ENCODE results near the gene TP53I11.

TP53I11 gene

DNA sequence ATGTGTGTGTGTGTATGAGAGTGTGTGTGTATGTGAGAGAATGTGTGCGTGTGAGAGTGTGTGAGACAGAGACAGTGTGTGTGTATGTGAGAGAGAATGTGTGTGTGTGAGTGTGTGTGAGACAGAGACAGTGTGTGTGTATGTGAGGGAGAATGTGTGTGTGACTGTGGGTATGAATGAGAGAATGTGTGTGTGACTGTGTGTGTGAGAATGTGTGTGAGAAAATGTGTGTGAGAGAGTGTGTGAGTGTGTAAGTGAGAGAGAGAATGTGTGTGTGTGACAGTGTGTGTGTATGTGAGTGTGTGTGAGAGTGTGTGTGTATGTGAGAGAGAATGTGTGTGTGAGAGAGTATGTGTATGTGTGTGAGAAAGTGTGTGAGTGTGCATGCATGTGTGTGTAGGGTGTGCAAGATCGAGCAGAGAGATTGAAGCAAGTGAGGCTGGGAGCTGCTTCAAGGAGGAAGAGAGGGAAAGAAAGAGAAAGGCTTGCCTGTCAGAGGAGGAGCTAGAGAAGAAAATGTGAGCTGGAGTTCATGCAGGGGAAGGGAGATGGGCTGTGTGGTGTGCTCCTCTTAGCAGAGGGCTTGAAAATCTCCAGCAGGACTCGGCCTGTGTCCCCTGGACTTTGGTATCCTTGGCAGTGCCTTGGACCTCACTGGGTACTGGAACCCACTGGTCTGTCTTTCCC lies 27.7 kb upstream of the TP53I11 start:
- no peak for DNase-seq

DNA sequence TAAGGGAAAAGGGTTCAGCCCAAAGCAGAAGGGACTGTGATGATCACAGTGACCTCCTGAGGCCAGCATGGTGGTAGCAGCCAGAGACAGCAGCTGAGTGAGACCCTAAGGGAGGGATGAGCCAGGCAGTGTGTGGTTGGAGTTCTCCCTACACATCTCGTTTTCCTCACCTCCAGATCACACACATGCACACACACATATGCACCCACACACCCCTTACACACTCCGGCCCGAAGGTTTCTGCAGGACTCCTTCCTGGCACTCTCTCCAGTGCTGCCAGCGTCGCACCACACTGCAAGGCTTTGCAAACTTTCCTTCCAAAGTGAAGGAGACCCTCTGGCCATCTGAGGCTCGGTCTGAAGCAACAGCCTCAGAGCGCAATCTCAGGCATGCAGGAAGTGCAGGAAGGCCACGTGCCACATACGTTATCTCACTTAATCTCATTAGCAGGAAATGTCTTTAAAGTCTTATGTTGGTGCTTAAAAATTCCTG lies 26.9 kb upstream of the TP53I11 start:
- DNase-seq, result peak; percentile 15

DNA sequence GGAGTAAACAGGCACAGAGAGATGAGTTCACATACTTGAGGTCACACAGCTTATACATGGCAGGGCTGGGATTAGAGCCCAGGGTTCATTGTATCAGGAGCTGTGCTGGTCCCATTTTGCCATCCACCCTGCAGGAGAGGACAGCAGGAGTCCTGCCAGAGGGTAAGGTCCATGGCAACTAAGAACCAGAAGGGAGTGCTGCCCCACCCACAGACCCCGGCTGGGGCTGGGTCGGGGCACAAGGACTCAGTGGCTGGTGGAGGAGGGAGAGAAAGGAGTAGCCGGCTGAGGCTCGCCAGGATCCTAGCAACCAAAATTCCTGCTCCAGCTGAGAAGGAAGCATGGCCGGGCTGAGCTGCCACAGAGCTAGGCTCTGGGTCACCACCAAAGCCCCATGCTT lies 25.9 kb upstream of the TP53I11 start:
- DNase-seq, result no peak

DNA sequence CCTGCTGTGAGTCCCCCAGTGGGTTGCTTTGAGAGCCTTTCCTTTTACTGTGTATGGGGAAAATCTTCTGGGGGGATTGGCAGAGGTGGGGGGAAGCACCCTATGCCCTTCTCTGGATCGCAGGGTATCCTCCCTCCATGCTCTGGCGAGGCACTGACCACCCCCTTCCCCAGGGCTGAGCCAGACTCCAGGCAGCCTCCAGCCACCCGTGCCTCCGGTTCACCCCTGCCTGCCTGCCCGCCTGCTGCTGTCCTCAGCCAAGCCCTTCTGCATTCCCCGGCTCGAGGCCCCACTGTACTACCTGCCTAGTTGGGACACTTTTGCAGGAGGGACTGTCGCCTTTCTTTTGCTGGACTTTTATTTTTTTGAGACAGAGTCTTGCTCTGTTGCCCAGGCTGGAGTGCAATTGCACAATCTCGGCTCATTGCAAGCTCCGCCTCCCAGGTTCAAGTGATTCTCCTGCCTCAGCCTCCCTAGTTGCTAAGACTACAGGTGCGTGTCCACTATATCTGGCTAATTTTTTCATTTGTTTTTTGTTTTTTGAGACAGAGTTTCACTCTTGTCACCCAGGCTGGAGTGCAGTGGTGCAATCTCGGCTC lies 23.8 kb upstream of the TP53I11 start:
- DNase-seq, result no peak

DNA sequence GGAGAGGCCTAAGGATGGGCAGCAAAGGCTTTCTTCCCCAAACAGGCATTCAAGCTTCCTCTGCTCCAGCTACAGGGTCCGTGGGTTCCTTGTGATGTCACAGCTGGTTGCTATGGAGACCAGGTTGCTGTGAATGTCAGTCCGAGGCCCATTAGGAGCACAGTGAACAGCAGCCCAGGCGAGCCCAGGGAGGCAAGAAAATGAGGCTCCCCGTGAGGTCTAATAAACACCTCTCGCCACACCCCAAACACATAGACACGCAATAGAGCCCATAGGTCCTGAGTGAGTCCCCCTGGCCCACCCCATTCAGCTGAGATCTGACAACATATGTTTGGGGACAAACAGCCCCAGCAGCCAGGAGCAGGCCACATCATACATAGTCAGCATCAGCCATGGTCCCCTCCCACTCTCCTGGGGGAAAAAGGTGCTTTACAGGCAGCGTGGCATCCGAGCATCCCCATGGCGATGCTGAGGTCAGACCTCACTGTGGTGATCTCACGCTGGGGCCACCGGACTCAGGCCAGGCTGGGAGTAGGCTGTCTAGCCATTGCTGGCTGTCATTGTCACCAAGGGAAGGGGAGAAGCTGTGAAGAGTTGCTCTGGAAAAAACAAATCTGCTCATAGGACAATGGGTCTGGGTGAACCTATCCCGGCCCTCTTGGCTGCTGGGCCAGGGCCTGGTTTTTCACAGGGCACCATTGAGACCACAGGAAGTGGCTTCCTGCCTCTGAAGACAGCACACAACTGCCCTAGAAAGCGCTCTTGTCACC lies 23.1 kb upstream of the TP53I11 start:
- DNase-seq, result no peak

DNA sequence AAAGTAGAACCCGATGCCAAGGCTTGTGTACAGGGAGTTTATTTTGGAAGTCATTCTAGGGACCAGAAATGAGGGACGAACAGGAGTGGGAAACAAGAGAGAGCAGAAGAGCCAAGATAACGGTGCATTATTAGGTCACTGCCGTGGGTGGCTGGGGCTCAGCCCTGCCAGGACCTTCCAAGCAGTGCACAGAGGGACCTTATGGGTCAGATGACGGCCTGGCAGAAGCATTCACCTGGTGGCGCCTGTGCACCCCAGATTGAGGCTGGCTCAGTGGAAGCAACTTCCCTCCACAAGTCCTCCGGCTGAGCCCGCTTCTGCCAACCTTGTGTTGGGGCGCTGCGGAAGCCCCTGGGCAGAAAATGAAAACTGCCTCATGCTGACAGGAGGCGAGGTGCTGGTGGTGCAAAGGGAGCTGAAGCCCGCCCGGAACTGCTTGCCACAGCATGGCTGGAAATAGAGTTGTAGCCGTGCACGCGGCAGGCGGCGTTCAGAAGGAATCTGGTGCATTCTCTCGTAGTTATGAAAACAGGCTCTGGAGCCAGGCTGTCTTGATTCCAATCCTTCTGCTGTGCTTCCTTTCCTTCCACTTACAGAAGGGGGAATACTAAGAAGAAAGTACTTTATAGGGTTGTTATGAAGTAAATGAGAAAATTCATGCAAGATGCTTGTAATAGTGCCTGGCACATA lies 22.2 kb upstream of the TP53I11 start:
- no peak for DNase-seq

DNA sequence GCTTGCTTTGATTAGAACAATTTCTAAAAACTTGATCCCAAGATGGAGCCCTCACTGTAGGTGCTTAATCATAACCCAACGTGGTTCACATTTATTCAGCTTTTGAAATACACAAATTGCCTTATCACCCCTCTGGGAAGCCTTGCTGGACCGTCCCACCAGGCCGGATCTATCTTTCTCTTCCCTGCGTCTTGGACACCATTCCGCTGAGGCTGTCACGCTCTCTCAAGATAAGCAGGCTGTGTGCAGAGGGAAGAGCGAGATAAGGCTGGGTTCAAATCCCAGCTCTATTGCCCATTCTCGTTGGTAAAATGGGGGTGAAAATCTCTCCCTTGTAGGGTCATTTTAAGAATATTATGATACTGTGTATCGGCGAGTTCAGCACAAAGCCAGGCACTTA lies 20.5 kb upstream of the TP53I11 start:
- no peak for DNase-seq

DNA sequence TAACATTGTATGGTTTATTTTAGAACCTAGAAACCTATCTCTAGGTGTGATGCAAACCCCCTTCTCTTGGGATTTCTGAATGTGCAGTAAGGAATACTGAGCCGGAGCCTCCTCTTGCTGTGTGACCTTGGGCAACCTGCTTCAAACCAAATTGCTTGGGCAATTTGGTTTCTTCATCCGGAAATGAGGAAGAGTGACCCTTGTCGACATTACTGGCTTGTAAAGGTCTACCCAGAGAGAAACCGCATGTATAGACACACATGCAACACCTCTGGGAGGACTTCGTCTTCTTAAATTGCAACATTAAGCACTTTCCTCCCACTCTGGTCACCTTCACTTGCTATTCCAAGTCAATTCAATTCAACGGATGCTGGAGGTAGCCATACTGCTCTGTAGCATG lies 19.6 kb upstream of the TP53I11 start:
- DNase-seq, result no peak

DNA sequence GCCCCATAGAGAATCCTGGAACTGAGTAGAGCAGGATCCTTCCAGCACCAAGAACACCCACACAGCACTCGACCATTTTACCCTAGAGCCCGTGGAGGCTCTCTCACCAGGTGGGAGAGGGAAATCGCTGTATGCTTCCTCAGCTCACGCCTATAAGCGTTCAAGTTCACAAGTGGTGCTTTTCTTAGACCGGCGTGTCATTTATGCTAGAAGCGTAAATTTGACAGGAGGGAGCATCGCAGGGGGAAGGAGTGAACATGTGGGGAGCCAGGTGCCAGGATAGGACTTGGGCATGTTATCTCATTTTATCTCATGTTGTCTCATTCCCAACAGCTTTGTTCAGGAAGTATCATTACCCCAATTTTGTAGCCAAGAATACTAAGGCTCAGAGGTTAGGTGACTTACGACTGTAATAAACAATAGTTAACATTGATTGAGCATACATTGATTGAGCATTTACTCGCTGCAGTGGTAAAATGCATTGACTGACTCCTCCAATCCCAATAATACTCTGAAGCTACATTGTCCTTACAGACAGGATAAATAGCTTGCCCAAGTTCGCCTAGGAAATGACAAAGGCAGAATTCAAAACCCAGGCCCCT lies 19.1 kb upstream of the TP53I11 start:
- DNase-seq, result no peak

DNA sequence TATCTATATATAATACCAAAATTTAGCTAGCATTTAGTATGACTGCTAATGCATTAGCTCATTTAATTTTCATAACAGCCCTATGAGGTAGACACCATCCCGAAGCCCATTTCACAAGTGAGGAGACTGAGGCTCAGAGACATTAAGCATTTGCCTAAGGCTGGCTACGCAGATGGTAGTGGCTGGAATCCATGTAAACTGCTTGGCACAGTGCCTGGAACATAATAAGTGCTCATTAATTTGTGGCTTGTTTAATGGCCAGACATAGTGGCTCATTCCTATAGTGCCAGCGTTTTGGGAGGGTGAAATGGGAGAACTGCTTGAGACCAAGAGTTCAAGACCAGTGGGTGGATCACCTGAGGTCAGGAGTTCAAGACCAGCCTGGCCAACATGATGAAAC lies 17.8 kb upstream of the TP53I11 start:
- DNase-seq, result no peak

DNA sequence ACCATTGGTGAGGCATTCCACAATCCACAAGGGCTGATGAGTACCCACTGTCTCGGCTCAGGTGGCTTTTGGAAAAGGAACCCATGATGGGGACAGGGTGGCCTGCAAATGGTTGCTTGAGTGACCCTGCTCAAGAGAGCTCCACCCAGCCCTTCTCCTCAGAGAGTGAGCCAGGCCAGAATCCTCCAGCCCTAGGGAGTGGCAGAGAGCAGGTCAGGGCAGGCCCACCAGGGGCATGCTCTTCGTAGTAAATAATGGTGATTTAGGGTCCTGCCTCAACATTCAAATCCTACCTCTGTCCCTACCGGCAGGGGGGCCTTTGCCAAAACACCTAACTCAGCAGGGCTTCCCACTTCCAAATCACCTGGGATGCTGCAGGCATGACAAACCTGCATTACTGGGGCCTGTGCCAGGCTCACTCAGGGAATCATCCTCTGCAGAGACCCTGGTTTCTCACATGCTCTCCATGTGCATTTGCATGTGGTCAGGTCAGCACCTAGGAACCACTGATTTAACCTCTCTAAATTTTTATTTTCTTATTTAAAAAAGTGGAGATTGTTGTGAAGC lies 17.3 kb upstream of the TP53I11 start:
- DNase-seq, result no peak

DNA sequence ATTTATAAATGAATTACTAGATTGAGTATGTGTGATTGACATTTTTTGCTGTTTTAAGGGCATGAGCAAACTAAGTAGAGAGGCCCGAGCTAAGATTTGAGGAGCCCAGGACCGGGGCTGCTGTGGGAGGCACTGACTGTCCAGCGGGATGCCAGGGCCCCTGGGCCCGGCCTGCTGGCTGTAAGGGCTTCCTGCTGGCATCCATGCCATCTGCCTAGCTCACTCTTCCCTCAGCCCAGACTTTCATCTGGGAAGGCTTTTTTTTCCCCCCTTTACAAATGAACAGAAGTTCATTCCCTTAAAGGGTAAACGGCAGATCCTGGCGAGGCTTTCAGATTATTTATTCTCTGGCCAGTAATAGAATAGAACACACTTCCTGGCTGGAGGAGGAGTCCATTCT lies 16.0 kb upstream of the TP53I11 start:
- no peak for DNase-seq

DNA sequence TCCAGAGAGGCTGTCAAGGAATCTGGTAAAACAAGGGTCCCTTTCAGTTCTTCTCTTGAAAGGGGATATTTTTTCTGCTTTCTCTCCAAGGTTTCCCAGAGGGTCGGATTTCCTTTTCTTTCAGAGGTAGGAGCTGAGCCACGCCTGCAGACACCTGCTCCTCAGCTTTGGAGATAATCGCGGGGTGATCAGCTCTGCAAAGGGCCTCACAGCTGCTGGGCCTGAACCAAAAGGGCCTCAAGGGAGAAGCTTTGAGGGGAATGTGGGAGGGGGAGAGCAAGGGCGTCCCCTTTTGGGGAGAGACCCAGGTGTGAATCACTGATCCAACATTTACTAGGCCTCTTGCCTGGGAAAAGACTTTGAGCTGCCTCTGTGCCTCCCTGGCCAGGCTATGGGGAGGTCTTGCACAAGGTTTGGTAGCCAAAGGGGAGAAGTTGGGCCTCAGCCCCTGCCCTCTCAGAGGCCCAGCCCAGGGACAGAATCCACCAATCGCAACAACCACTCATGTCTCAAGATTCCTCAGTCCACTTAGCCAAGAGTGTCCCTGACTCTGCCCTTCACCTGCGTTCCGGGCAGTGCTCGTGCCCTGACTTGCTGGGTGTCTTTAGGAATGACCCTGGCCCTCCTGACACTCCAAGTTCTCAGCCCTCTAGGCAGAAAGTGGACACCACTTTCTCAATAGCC lies 14.0 kb upstream of the TP53I11 start:
- DNase-seq, result no peak

DNA sequence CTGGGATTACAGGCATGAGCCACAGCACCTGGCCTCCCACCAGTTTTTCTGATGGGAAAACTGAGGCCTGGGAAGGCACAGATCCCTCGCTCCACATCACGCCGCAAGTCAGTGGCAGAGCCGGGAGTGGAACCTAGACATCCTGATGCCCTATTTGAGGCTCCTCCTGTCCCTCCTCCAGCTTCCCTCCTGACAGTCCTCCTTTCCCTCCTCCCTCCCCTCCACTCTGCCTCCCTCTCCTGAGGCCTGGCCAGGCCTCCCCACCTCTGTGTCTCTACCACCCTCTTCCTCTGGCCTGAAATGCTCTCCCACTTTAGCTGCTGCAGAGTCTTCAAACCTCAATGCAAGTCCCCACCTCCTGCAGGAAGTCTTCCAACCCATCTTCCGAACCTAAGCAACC lies 13.3 kb upstream of the TP53I11 start:
- no peak for DNase-seq

DNA sequence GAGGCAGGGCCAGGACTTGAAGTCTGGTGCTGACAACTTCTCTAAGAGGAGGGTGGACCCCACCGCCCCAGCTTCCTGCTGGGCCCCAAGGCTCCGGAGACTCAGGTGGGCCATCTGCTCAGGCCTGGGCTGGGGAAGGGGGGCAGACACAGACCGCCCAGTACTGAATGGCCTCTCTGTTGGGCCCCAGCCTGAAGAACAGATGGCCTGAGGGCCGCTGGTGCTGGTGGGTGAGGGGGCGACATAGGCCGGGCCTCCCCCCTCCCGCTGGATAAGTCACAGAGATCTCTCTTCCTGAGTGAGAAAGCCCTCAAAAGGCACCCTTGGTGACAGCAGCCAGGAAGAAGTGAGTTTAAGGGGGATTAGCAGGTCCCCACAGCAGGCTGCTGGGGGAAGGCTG lies 12.5 kb upstream of the TP53I11 start:
- no peak for DNase-seq

DNA sequence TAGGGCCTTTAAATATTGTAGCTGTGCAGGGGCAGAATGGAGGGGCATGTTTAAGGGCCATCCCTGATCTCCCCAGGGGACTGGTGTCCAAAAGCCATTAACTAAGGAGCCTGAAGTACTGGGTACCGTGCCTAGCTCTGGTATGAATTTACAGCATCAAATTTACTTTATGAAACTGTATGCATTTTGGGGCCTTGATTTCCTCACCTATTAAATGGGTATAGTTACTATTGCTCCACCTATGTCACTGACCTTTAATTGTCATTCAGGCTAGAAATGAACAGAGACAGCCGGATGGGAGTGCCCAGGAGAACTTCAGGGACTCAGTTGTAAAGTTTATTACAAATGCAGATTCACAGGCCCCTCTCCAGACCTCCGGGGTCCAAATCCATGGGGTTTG lies 11.8 kb upstream of the TP53I11 start:
- DNase-seq, result no peak

DNA sequence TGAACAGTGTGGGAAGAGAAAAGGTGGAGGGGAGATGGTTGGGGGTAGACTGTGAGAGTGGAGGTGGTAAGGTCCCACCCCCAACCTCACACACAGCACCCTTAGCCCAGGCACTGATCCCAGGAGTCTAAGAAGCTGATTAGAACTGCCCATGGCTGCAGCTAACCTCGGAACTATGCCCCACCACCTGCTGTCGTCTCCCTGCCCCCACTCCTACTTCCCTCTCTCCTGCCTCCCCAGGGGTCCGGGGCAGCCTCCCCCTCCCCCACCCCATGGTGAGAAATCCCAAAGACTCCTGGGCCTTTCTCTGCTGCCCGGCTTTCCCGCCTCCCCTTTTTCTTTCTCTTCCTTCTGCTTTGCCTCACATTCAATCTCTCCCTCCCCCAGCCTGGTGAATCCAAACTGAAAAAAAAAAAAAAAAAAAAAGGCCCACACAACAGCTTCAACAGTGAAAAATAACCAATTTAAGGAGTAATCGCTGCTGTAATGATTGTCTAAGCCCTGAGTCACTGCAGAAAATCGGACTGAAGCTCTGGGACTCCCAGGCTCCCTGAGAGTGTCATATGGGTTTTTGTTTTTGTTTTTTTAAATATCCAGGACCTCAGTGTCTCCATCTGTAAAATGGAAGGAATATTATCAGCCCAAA lies 9.6 kb upstream of the TP53I11 start:
- DNase-seq, result no peak

DNA sequence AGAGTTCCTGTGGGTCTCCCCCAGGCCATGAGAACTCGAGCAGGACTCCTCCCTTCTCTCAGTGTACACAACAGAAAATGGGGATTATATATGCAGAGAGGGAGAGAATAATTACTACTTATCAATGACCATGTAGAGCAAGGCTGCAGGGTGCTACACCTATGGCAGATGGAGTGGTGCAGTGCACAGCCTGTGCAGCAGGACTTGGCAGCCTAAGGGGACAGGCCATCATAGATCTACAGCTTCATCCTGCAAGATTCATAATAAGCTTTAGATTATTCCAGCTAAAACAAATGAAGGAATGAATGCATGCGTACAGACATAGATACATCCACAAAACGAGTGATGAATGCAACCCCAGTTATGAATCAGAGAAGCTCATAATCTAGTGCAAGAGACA lies 8.4 kb upstream of the TP53I11 start:
- no peak for DNase-seq

DNA sequence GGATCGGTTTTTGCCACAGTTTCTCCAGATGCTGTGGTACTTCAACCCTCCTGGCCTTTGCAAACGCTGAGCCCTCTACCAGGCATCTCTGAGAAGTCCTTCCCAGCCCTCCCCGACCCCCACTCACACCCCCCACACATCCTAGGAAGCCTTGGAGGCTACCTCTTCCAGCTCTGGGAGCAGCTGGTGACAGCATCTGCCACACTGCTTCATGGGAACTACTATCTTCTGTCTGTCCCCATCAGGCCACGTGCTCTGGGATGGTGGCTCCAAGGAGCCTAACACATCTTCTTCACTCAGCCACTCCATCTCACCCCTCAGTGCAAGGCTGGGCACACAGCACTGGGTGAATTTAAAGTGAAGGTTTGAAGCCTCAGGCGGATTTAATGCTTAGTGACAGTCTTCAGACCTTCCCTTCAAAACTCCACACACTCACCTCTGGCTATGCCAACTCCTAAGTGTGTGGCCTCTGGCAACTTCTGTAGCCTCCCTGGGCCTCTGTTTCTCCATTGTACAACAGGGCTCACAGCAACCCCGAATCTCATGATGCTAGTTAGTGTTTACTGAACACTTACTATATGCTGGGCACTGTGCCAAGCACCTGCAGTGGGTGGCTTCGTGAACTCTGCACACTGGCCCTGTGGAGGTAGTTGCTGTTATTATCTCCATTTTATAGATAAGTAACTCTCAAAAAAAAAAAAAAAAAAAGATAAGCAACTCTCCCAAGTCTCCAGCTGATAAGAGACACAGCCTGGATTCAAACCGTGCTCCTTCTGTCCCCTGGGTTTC lies 7.3 kb upstream of the TP53I11 start:
- DNase-seq, result no peak

DNA sequence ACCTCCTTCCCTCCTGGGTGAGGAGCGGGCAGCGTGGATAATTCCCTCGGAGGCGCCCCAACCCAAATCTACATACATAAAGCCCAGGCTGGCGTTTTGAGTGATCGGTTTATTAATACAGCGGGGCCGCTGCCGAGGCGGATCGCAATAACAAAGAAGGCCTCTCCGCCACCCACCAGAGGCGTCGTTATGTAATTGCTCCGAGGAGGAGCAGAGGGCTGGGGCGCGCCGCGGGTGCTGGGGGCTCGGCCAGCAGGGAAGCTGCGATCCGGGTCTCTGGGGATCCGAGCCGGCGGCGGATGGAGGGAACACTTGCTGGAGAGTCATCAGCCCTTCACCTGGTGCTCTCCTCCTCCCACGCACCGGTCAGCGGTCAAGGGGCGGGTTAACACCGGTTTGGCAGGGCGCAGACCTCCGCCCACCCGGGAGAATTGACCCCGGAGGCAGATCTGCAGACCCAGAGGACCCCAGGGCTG lies 6.4 kb upstream of the TP53I11 start:
- peak; percentile 61 for DNase-seq

Data from NCI-H526 treated with DMSO at 0.1 percent for 48 hours (cell line).